Central memory CD4-positive, alpha-beta T cell (primary cell): Measurements from ENCODE around the gene EML4.
"Not testable (repeated sequence)": the region's sequence is repeated elsewhere in the genome, so short reads cannot be mapped to it uniquely, and the experiment has no call there.

Experiments
- DNase-seq: peaks from one replicate; pipeline ENCODE4 v3.0.0; 2022
- total RNA-seq, 3 experiments: gene quantifications; one replicate each; lab custom pipeline; 2026; lab: John Stamatoyannopoulos, UW

EML4 gene
- 162 to 412 (median 305) reads per million in 3 experiments for total RNA-seq

- peak; percentile 89 for DNase-seq
These were observed at the start of gene EML4 for GRCh38 chr2:42169100-42169873. Gene EML4, plus strand, starts transcription at chr2:42169353. Its CDS starts 259 bp downstream, at chr2:42169612.

GRCh38 chr2:42123426-42123825, 45.7 kb upstream of the EML4 start:
- no peak for DNase-seq

- peak; percentile 87 for DNase-seq
These were observed 45.0 kb upstream of the EML4 start for GRCh38 chr2:42124011-42124785.

- no peak for DNase-seq
These were observed 43.1 kb upstream of the EML4 start for GRCh38 chr2:42125841-42126594.

- not testable (repeated sequence) for DNase-seq
These were observed 42.3 kb upstream of the EML4 start for GRCh38 chr2:42126873-42127272.

- peak; percentile 69 for DNase-seq
These were observed 41.4 kb upstream of the EML4 start for GRCh38 chr2:42127425-42128424.

GRCh38 chr2:42128721-42129486, 40.2 kb upstream of the EML4 start:
- DNase-seq = no peak

- no peak for DNase-seq
These were observed 39.7 kb upstream of the EML4 start for GRCh38 chr2:42129487-42129852.

- DNase-seq = no peak
These were observed 39.2 kb upstream of the EML4 start for GRCh38 chr2:42129947-42130346.

GRCh38 chr2:42130858-42131257, 38.3 kb upstream of the EML4 start:
- not testable (repeated sequence) for DNase-seq

- no peak for DNase-seq
These were observed 36.8 kb upstream of the EML4 start for GRCh38 chr2:42132191-42132965.

- DNase-seq = peak; percentile 97
These were observed 36.0 kb upstream of the EML4 start for GRCh38 chr2:42132966-42133641.

- DNase-seq = no peak
These were observed 35.4 kb upstream of the EML4 start for GRCh38 chr2:42133771-42134195.

- DNase-seq = not testable (repeated sequence)
These were observed 34.7 kb upstream of the EML4 start for GRCh38 chr2:42134401-42134932.

- no peak for DNase-seq
These were observed 33.5 kb upstream of the EML4 start for GRCh38 chr2:42135381-42136312.

- DNase-seq = no peak
These were observed 32.4 kb upstream of the EML4 start for GRCh38 chr2:42136782-42137124.

- DNase-seq = no peak
These were observed 31.9 kb upstream of the EML4 start for GRCh38 chr2:42137125-42137841.
